OCI-LY7 (cell line): ENCODE results near the gene ZNF592.

Experiments used
- EZH2phosphoT487 ChIP-seq: fragments of 200-600 bp; sonication (generic); IDR thresholded peaks from 2 replicates; pipeline ENCODE4 v1.6.1; 2018; ENCODE audit warnings: low read depth, borderline replicate concordance, mild to moderate bottlenecking, mixed run types, antibody characterized with exemption, low read length, moderate library complexity, mixed read lengths
- TF ChIP-seq, protein P1 (sequence below): fragments of 200-600 bp; sonication (generic); conservative IDR thresholded peaks from 2 replicates; pipeline ENCODE4 v1.5.1; 2014; ENCODE audit warnings: mild to moderate bottlenecking, antibody characterized with exemption, low read length, moderate library complexity, mixed read lengths

DNA sequence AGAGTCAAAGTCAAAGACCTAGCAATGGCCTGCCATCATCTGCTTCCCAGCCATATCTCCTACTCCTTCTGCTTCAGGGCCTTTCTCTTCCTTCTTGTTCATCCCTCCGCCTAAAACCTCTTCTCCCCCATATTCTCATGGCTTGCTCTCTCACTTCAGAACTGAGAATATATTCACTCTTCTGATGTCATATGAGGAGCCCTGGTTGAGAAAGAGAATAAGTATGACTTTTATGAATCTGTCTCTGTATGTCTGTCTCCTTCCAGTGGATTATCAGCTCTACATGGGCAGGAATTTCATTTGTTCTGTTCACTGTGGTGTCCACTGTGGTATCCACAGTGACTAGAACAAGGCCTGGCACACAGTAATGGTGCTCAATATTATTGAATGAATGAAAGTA lies 11.8 kb downstream of the ZNF592 start:
- TF ChIP-seq, protein P1, sequence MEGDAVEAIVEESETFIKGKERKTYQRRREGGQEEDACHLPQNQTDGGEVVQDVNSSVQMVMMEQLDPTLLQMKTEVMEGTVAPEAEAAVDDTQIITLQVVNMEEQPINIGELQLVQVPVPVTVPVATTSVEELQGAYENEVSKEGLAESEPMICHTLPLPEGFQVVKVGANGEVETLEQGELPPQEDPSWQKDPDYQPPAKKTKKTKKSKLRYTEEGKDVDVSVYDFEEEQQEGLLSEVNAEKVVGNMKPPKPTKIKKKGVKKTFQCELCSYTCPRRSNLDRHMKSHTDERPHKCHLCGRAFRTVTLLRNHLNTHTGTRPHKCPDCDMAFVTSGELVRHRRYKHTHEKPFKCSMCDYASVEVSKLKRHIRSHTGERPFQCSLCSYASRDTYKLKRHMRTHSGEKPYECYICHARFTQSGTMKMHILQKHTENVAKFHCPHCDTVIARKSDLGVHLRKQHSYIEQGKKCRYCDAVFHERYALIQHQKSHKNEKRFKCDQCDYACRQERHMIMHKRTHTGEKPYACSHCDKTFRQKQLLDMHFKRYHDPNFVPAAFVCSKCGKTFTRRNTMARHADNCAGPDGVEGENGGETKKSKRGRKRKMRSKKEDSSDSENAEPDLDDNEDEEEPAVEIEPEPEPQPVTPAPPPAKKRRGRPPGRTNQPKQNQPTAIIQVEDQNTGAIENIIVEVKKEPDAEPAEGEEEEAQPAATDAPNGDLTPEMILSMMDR: no peak
- TF ChIP-seq EZH2phosphoT487: no peak
